ENCODE measurements around the gene GRK5.

DNA sequence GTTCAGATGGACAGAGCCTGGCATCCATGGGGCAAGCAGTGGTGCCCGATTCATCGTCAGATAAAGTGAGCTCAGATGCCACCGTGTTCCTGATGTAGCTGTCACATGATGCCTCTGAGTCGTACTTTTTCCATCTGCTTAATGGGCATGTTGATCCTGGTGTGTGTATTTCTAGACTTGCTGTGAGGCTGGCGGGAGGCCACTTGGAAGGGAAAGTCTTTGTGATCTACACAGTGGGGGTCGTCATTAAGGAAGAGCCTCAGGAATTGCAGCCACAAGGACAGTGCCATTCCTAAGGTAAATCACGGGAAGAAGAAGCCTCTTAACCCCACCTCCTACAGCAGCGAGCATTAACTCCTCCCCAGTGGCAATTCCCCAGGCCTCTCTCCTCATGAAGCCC lies 272.2 kb downstream of the GRK5 start:
- TF ChIP-seq, protein P1, sequence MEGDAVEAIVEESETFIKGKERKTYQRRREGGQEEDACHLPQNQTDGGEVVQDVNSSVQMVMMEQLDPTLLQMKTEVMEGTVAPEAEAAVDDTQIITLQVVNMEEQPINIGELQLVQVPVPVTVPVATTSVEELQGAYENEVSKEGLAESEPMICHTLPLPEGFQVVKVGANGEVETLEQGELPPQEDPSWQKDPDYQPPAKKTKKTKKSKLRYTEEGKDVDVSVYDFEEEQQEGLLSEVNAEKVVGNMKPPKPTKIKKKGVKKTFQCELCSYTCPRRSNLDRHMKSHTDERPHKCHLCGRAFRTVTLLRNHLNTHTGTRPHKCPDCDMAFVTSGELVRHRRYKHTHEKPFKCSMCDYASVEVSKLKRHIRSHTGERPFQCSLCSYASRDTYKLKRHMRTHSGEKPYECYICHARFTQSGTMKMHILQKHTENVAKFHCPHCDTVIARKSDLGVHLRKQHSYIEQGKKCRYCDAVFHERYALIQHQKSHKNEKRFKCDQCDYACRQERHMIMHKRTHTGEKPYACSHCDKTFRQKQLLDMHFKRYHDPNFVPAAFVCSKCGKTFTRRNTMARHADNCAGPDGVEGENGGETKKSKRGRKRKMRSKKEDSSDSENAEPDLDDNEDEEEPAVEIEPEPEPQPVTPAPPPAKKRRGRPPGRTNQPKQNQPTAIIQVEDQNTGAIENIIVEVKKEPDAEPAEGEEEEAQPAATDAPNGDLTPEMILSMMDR (IDR thresholded peaks at IDR 0.05; ENCODE audit: poor library complexity, severe bottlenecking) = no peak
- TF ChIP-seq POLR2AphosphoS5 (IDR thresholded peaks at IDR 0.05) (no peak), EZH2 (IDR thresholded peaks at IDR 0.05; ENCODE audit: borderline replicate concordance, insufficient read depth, low read length, poor library complexity, severe bottlenecking) (no peak), RAD21 (conservative IDR thresholded peaks at IDR 0.05) (no peak), EP300 (conservative IDR thresholded peaks at IDR 0.05; ENCODE audit: poor library complexity, severe bottlenecking) (no peak), TAF1 (IDR thresholded peaks at IDR 0.05; ENCODE audit: low read depth) (no peak), SMC3 (conservative IDR thresholded peaks at IDR 0.05; ENCODE audit: poor library complexity) (no peak)
- TF ChIP-seq, protein P2, sequence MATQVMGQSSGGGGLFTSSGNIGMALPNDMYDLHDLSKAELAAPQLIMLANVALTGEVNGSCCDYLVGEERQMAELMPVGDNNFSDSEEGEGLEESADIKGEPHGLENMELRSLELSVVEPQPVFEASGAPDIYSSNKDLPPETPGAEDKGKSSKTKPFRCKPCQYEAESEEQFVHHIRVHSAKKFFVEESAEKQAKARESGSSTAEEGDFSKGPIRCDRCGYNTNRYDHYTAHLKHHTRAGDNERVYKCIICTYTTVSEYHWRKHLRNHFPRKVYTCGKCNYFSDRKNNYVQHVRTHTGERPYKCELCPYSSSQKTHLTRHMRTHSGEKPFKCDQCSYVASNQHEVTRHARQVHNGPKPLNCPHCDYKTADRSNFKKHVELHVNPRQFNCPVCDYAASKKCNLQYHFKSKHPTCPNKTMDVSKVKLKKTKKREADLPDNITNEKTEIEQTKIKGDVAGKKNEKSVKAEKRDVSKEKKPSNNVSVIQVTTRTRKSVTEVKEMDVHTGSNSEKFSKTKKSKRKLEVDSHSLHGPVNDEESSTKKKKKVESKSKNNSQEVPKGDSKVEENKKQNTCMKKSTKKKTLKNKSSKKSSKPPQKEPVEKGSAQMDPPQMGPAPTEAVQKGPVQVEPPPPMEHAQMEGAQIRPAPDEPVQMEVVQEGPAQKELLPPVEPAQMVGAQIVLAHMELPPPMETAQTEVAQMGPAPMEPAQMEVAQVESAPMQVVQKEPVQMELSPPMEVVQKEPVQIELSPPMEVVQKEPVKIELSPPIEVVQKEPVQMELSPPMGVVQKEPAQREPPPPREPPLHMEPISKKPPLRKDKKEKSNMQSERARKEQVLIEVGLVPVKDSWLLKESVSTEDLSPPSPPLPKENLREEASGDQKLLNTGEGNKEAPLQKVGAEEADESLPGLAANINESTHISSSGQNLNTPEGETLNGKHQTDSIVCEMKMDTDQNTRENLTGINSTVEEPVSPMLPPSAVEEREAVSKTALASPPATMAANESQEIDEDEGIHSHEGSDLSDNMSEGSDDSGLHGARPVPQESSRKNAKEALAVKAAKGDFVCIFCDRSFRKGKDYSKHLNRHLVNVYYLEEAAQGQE (IDR thresholded peaks at IDR 0.05; ENCODE audit: borderline replicate concordance) = no peak
